Ovary (tissue), 9 donors: ENCODE data around the gene PPIL6. TPM values are rescaled to one million over a fixed set of nuclear protein-coding genes. Genes with fewer than 3 reads are reported as not detected.

ENCODE experiments used
- DNase-seq, 5 donors: peaks; one replicate each; pipeline ENCODE4 v3.0.0-alpha.2; 2019 to 2020
- H3K27ac ChIP-seq, 2 donors: fragments of 200-600 bp; one replicate each; pipeline versions ENCODE4 v1.5.1 to v1.8.0; 2019 to 2022
- H3K27me3 ChIP-seq: fragments of 200-600 bp; one replicate; pipeline ENCODE4 v1.8.0; 2022
- H3K36me3 ChIP-seq: fragments of 200-600 bp; sonication (generic); one replicate; pipeline ENCODE4 v1.5.1; 2019
- H3K4me1 ChIP-seq: one replicate; pipeline ENCODE4 v1.8.1; 2013; ENCODE audit warnings: mild to moderate bottlenecking, moderate library complexity; ENCODE audit not compliant: insufficient read depth
- H3K4me3 ChIP-seq: fragments of 200-600 bp; sonication (generic); one replicate; pipeline ENCODE4 v1.5.1; 2017
- H3K9me3 ChIP-seq, 2 donors: fragments of 200-600 bp in 1 of 2; sonication (generic) in 1 of 2; one replicate each; pipeline versions ENCODE4 v1.5.1 to v1.8.1; 2013 to 2019; ENCODE audit warnings: mild to moderate bottlenecking in 1 of 2, moderate library complexity in 1 of 2
- CTCF ChIP-seq, 3 donors: fragments of 450-650 bp in 2 of 3; fragments of 200-600 bp in 1 of 3; IDR thresholded peaks; one replicate each; pipeline versions ENCODE4 v1.5.1 to v1.8.0; 2016 to 2022; ENCODE audit warnings: antibody characterized with exemption in 3 of 3, mild to moderate bottlenecking in 1 of 3
- EP300 ChIP-seq: sonication (generic); formaldehyde crosslinking; IDR thresholded peaks from one replicate; pipeline ENCODE4 v1.6.1; 2017; ENCODE audit warnings: antibody characterized with exemption
- POLR2A ChIP-seq: fragments of 450-650 bp; IDR thresholded peaks from one replicate; pipeline ENCODE4 v1.6.1; 2017; ENCODE audit warnings: antibody characterized with exemption, mild to moderate bottlenecking, moderate library complexity
- WGBS, 3 donors: extraction: QIAGEN DNeasy Blood & Tissue Kit in 1 of 3; methylation state at CpG; one replicate each; pipeline versions ENCODE4 v1.1.5 to v1.1.7; 2013 to 2017; 5-methylcytosine and 5-hydroxymethylcytosine counted together
- intact Hi-C, 4 donors: fragments of 100-400 bp; cut with DNase I; formaldehyde crosslinking; loops; one replicate each; pipeline versions ENCODE4 v1.11.0 to v1.15.1; 2022 to 2023
- polyA plus RNA-seq, 2 donors: library from polyadenylated mRNA; stranded (reverse); fragments of 200-250 nt in 1 of 2; fragments of 350-450 nt in 1 of 2; fragmentation: Illumina TruSeq in 1 of 2; extraction: RNeasy Lipid Tissue Mini Kit (QIAGEN cat#74804) in 1 of 2; gene quantifications; one replicate each; pipeline ENCODE4 v1.2.3, GENCODE V29; 2013 to 2014
- total RNA-seq, 7 donors: library from RNA; depleted of rRNA in 2 of 7; stranded (reverse); fragments of >200 nt in 2 of 7; fragmentation: NEBNext Ultra II Directional in 3 of 7; extraction: Animal tissue kit (Norgen Biotek cat#: 25700) in 3 of 7; gene quantifications; one replicate each; pipeline versions ENCODE4 v1.1.0 to v1.2.4, GENCODE V29; 2016 to 2023
- donor health status: DM: no; HTN: no; CAD: no; lungs with moderate emphysema.
- donor health status: DM: no; HTN: no; CAD: no.
- donor health status: Bipolar disorder and iron deficiency.
- donor health status: DM: yes; HTN: yes; CAD: no.
- donor health status: DM: no; HTN: no; CAD: no.
- donor health status: DM: yes; HTN: yes; CAD: no.

PPIL6 gene
- total and polyA plus RNA-seq, 9 donors: 6.3 to 29.8 (median 10.9) TPM

- 0 to 1% (median 1%) methylated on average over 55 to 93 of the region's 93 CpGs for WGBS, 3 donors
- peak; percentile 94 to 96 (median 95) for DNase-seq
- Histone ChIP-seq H3K36me3 (no peaks in the 10 kb centered on the region), H3K4me1 (peaks cover 1% of the 10 kb centered on the region), H3K4me3 (peak within 1 kb of the TSS; percentile 84), H3K27ac (peak within 1 kb of the TSS; percentile 96), H3K9me3 (no peaks in the 10 kb centered on the region), H3K27me3 (no peaks in the 10 kb centered on the region)
- intact Hi-C loops: loop anchor here in 2 of 4 donors (5.0 to 10.0 kb wide), 4 partner anchors 60 to 287 kb away; partner anchors contain the start of genes CEP57L1 (in 2 of the 2), SESN1 (in 2 of the 2), PPIL6 (in 1 of the 2) and SMPD2 (in 1 of the 2)
- TF ChIP-seq CTCF (IDR thresholded peaks at IDR 0.05) (no peak), POLR2A (peak; percentile 94), EP300 (peak; percentile 27)
These were observed 58.5 kb downstream of the PPIL6 start, which contains the start of gene CD164 for GRCh38 chr6:109381747-109382575. Gene CD164 (minus strand): TSS chr6:109382467. CDS start chr6:109382378, 89 bp downstream.

GRCh38 chr6:109381061-109381746 is 59.2 kb downstream of the PPIL6 start:
- Histone ChIP-seq H3K36me3 (no peaks in the 10 kb centered on the region), H3K9me3 (no peaks in the 10 kb centered on the region), H3K27ac (peak overlapping the region; percentile 96), H3K4me3 (peak overlapping the region; percentile 84), H3K27me3 (no peaks in the 10 kb centered on the region), H3K4me1 (peaks cover 1% of the 10 kb centered on the region)
- no peak for TF ChIP-seq EP300
- TF ChIP-seq CTCF (IDR thresholded peaks at IDR 0.05): no peak
- TF ChIP-seq POLR2A: no peak
- no peak for DNase-seq
- intact Hi-C loops: loop anchor here in 2 of 4 donors (5.0 to 10.0 kb wide), 4 partner anchors 61 to 286 kb away; partner anchors contain the start of genes CEP57L1 (in 2 of the 2), SESN1 (in 2 of the 2), PPIL6 (in 1 of the 2) and SMPD2 (in 1 of the 2)
- 0 to 1% (median 0%) methylated on average over 25 of the region's 25 CpGs for WGBS, 3 donors

- WGBS, 3 donors: 31 to 36% (median 36%) methylated on average over 2 of the region's 2 CpGs
- Histone ChIP-seq H3K4me1 (peaks cover 2% of the 10 kb centered on the region), H3K36me3 (no peaks in the 10 kb centered on the region), H3K27me3 (no peaks in the 10 kb centered on the region), H3K4me3 (no peak overlapping the region), H3K9me3 (no peaks in the 10 kb centered on the region), H3K27ac (no peak overlapping the region)
- no peak for DNase-seq
- no peak for TF ChIP-seq POLR2A
- TF ChIP-seq EP300: no peak
- no peak for TF ChIP-seq CTCF (IDR thresholded peaks at IDR 0.05)
- intact Hi-C loops: loop anchor here in 2 of 4 donors (5.0 to 10.0 kb wide), 4 partner anchors 63 to 285 kb away; partner anchors contain the start of genes CEP57L1 (in 2 of the 2), SESN1 (in 2 of the 2), PPIL6 (in 1 of the 2) and SMPD2 (in 1 of the 2)
These were observed 60.7 kb downstream of the PPIL6 start for GRCh38 chr6:109379711-109380110.

GRCh38 chr6:109377717-109378116 is 62.7 kb downstream of the PPIL6 start:
- no peaks in the 10 kb centered on the region for H3K9me3 ChIP-seq
- TF ChIP-seq EP300: no peak
- no peak overlapping the region for H3K4me3 ChIP-seq
- H3K36me3 ChIP-seq: no peaks in the 10 kb centered on the region
- peaks cover 3% of the 10 kb centered on the region for H3K4me1 ChIP-seq
- no peak overlapping the region for H3K27ac ChIP-seq
- DNase-seq: no peak
- 87 to 96% (median 95%) methylated on average over 3 of the region's 3 CpGs for WGBS, 3 donors
- no peaks in the 10 kb centered on the region for H3K27me3 ChIP-seq
- intact Hi-C loops: no loop called here
